Measurements from ENCODE around the gene CLIC6. TPM values are rescaled to one million over a fixed set of nuclear protein-coding genes. Genes with fewer than 3 reads are reported as not detected.

Gene CLIC6
- total and polyA plus RNA-seq, 2 of the 4 experiments (the other 2 are of a cell fraction), result not detected

DNA sequence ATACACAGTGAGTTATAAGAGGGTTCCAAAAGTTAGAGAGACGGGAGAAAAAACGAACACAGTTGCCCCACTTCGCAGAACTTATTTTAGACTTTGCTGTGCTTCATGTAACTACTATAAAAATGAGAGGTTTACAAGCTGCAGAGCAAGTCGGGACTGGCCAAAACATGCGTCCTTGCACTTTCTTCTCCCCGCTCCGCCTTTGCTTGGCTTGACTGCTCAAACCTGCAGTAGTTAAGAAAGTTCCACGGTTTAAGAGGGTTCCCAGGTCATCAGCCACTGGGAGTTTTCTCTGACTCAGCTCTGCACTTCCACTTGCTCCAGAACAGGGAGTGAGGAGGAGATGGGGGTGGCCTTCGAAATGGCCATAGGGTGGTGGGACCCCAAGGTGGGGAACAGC, 36.2 kb downstream of the CLIC6 start:
- peaks cover 15% of the 10 kb centered on the region for H3K4me1 ChIP-seq (ENCODE audit: control insufficient read depth, insufficient read depth, low read length)
- no peak overlapping the region for H3K23ac ChIP-seq (ENCODE audit: low read depth, low read length)
- H2BK20ac ChIP-seq (ENCODE audit: low read depth, low read length), result no peak overlapping the region
- H3K9ac ChIP-seq (ENCODE audit: low read depth, low read length), result no peak overlapping the region
- no peak overlapping the region for H3K4ac ChIP-seq (ENCODE audit: low read depth, low read length)
- no peak for TF ChIP-seq POLR2A (IDR thresholded peaks at IDR 0.05; ENCODE audit: low read depth, low read length)
- TF ChIP-seq CHD1 (IDR thresholded peaks at IDR 0.05; ENCODE audit: low read depth, low read length), result no peak
- no peak for TF ChIP-seq SMC3 (IDR thresholded peaks at IDR 0.05; ENCODE audit: low read depth, low read length)
- no peak for TF ChIP-seq MAFK (IDR thresholded peaks at IDR 0.05; ENCODE audit: low read depth, low read length)
- no peak for TF ChIP-seq MAZ (IDR thresholded peaks at IDR 0.05; ENCODE audit: borderline replicate concordance, low read depth, low read length)
- TF ChIP-seq, protein P1, sequence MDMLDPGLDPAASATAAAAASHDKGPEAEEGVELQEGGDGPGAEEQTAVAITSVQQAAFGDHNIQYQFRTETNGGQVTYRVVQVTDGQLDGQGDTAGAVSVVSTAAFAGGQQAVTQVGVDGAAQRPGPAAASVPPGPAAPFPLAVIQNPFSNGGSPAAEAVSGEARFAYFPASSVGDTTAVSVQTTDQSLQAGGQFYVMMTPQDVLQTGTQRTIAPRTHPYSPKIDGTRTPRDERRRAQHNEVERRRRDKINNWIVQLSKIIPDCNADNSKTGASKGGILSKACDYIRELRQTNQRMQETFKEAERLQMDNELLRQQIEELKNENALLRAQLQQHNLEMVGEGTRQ (IDR thresholded peaks at IDR 0.05; ENCODE audit: low read depth, low read length), result no peak
- TF ChIP-seq MXI1 (IDR thresholded peaks at IDR 0.05; ENCODE audit: borderline replicate concordance, low read depth, low read length), result no peak
- no peak for TF ChIP-seq RAD21 (IDR thresholded peaks at IDR 0.05; ENCODE audit: low read length)
- no peak for TF ChIP-seq RCOR1 (IDR thresholded peaks at IDR 0.05; ENCODE audit: insufficient replicate concordance, low read length)
- TF ChIP-seq, protein P2, sequence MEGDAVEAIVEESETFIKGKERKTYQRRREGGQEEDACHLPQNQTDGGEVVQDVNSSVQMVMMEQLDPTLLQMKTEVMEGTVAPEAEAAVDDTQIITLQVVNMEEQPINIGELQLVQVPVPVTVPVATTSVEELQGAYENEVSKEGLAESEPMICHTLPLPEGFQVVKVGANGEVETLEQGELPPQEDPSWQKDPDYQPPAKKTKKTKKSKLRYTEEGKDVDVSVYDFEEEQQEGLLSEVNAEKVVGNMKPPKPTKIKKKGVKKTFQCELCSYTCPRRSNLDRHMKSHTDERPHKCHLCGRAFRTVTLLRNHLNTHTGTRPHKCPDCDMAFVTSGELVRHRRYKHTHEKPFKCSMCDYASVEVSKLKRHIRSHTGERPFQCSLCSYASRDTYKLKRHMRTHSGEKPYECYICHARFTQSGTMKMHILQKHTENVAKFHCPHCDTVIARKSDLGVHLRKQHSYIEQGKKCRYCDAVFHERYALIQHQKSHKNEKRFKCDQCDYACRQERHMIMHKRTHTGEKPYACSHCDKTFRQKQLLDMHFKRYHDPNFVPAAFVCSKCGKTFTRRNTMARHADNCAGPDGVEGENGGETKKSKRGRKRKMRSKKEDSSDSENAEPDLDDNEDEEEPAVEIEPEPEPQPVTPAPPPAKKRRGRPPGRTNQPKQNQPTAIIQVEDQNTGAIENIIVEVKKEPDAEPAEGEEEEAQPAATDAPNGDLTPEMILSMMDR (conservative IDR thresholded peaks at IDR 0.05; ENCODE audit: low read depth, low read length), result no peak
- TF ChIP-seq, protein P3, sequence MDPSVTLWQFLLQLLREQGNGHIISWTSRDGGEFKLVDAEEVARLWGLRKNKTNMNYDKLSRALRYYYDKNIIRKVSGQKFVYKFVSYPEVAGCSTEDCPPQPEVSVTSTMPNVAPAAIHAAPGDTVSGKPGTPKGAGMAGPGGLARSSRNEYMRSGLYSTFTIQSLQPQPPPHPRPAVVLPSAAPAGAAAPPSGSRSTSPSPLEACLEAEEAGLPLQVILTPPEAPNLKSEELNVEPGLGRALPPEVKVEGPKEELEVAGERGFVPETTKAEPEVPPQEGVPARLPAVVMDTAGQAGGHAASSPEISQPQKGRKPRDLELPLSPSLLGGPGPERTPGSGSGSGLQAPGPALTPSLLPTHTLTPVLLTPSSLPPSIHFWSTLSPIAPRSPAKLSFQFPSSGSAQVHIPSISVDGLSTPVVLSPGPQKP (IDR thresholded peaks at IDR 0.05; ENCODE audit: borderline replicate concordance, low read depth, low read length), result no peak
- TF ChIP-seq CEBPB (IDR thresholded peaks at IDR 0.05; ENCODE audit: low read depth, low read length), result no peak
- TF ChIP-seq NFE2L2 (IDR thresholded peaks at IDR 0.05; ENCODE audit: low read depth, low read length), result no peak
- no peak for TF ChIP-seq FOS (IDR thresholded peaks at IDR 0.05; ENCODE audit: low read depth, low read length)
- H3K4me3 ChIP-seq (ENCODE audit: insufficient read depth, low read depth, low read length), result no peak overlapping the region
- no peak overlapping the region for H4K5ac ChIP-seq (ENCODE audit: low read depth, low read length)
- no peak overlapping the region for H3K27ac ChIP-seq (ENCODE audit: insufficient read depth, low read length)
- H2BK120ac ChIP-seq (ENCODE audit: low read depth, low read length), result no peak overlapping the region
- CTCF ChIA-PET, result interaction anchor here (0.5 kb wide), 1 partner anchor 197 kb away, joined by 4 read pairs; no protein-coding TSS in a partner anchor
- H3K79me1 ChIP-seq (ENCODE audit: low read depth in 1 of 2, low read length in 2 of 2), result no peaks in the 10 kb centered on the region
- BruUV-seq (replicated peaks), result no TSS peak
- no peaks in the 10 kb centered on the region for H3K36me3 ChIP-seq (ENCODE audit: control insufficient read depth, insufficient read depth, low read length)
- no peak overlapping the region for H3K14ac ChIP-seq (replicated peaks; ENCODE audit: low read depth, low read length)
- H3K9me1 ChIP-seq (ENCODE audit: insufficient read depth, low read length), result peaks cover 14% of the 10 kb centered on the region
- no peak overlapping the region for H2BK5ac ChIP-seq (ENCODE audit: low read depth, low read length, poor library complexity, severe bottlenecking)
- no peak overlapping the region; the same call in 1 of the 2 replicates for H2AK5ac ChIP-seq (ENCODE audit: low read depth, low read length)
- H4K20me1 ChIP-seq (ENCODE audit: insufficient read depth, low read length), result no peaks in the 10 kb centered on the region
- no peak overlapping the region for H3K4me2 ChIP-seq (ENCODE audit: low read depth, low read length)
- no peak overlapping the region for H2BK15ac ChIP-seq (ENCODE audit: low read depth, low read length)
- peaks cover 6% of the 10 kb centered on the region; the same call in 1 of the 2 replicates for H3K27me3 ChIP-seq (ENCODE audit: control insufficient read depth, insufficient read depth, low read length)
- H4K8ac ChIP-seq (ENCODE audit: low read depth in 2 of 2, low read length in 2 of 2), result no peak overlapping the region
- H4K91ac ChIP-seq (ENCODE audit: insufficient read depth, low read depth, low read length), result no peak overlapping the region
- H3K18ac ChIP-seq (ENCODE audit: low read depth, low read length), result no peak overlapping the region
- no peak overlapping the region for H3K56ac ChIP-seq (ENCODE audit: extremely low read depth, insufficient read depth, low read length)
- DNase-seq, result no peak
- POLR2A ChIA-PET (ENCODE audit: unreplicated experiment), result no interaction called here
- ATAC-seq (ENCODE audit: low read depth), result no peak
- dilution Hi-C loops (cut with HindIII; ENCODE audit: low sequenced_read_pairs, unreplicated experiment) (no loop called here), in situ Hi-C loops (cut with MboI; ENCODE audit: low sequenced_read_pairs) (no loop called here), intact Hi-C loops (cut with micrococcal nuclease) (no loop called here)
- H2AK9ac ChIP-seq (replicated peaks; ENCODE audit: low read depth, low read length, poor library complexity), result no peak overlapping the region
- 94% methylated on average over 3 of the region's 9 CpGs; no CpG with 5 or more reads in 1 of the 2 experiments for WGBS, 2 experiments (ENCODE audit: extremely low coverage in 2 of 2, insufficient read length in 1 of 2)
- H2AFZ ChIP-seq (replicated peaks; ENCODE audit: low read length, poor library complexity), result no peak overlapping the region
- H3K9me3 ChIP-seq (ENCODE audit: control insufficient read depth, insufficient read depth, low read length), result no peaks in the 10 kb centered on the region

Measured in IMR-90 (cell line).